Subcutaneous abdominal adipose tissue (tissue), 5 donors: ENCODE data around the gene CSRNP3.
A peak's percentile ranks its signal among the peaks of the same experiment; 100 is the strongest.

Source experiments
- H3K27ac ChIP-seq: one replicate; pipeline ENCODE4 v1.7.0; 2013; ENCODE audit warnings: low read depth, mild to moderate bottlenecking, inconsistent platforms, low read length, moderate library complexity
- H3K27me3 ChIP-seq, 5 donors: one replicate each; pipeline ENCODE4 v1.7.0; 2013; ENCODE audit warnings: low read length in 5 of 5, inconsistent platforms in 1 of 5; ENCODE audit not compliant: control insufficient read depth in 5 of 5, insufficient read depth in 4 of 5
- H3K36me3 ChIP-seq, 5 donors: one replicate each; pipeline ENCODE4 v1.7.0; 2013; ENCODE audit warnings: low read length in 5 of 5; ENCODE audit not compliant: control insufficient read depth in 5 of 5, insufficient read depth in 5 of 5
- H3K4me1 ChIP-seq, 5 donors: one replicate each; pipeline ENCODE4 v1.7.0; 2013; ENCODE audit warnings: low read length in 5 of 5, mild to moderate bottlenecking in 3 of 5, moderate library complexity in 1 of 5; ENCODE audit not compliant: control insufficient read depth in 5 of 5, insufficient read depth in 5 of 5
- H3K4me3 ChIP-seq, 5 donors: one replicate each; pipeline ENCODE4 v1.7.0; 2013; ENCODE audit warnings: low read length in 5 of 5, low read depth in 1 of 5
- H3K9ac ChIP-seq, 5 donors: one replicate each; pipeline ENCODE4 v1.7.0; 2013; ENCODE audit warnings: low read length in 5 of 5, mild to moderate bottlenecking in 4 of 5, moderate library complexity in 3 of 5
- H3K9me3 ChIP-seq, 5 donors: one replicate each; pipeline ENCODE4 v1.7.0; 2013; ENCODE audit warnings: low read length in 5 of 5; ENCODE audit not compliant: control insufficient read depth in 5 of 5
- donor health status: healthy.
- donor health status: healthy.
- donor health status: healthy.
- donor health status: healthy.
- donor health status: healthy.

The CSRNP3 gene

GRCh38 chr2:165560377-165560988 is 91.0 kb downstream of the CSRNP3 start:
- no peaks in the 10 kb centered on the region for H3K36me3 ChIP-seq
- H3K4me1 ChIP-seq, result no peaks in the 10 kb centered on the region

GRCh38 chr2:165561516-165561915 is 92.0 kb downstream of the CSRNP3 start:
- Histone ChIP-seq H3K27ac (no peak overlapping the region), H3K4me1 (no peaks in the 10 kb centered on the region), H3K9ac (no peak overlapping the region), H3K27me3 (no peaks in the 10 kb centered on the region), H3K9me3 (no peaks in the 10 kb centered on the region), H3K4me3 (no peak overlapping the region), H3K36me3 (no peaks in the 10 kb centered on the region)

More at GRCh38 chr2:165560377-165560988, 91.0 kb downstream of the CSRNP3 start:
- no peak overlapping the region for H3K9ac ChIP-seq
- H3K27me3 ChIP-seq, result no peaks in the 10 kb centered on the region
- no peak overlapping the region for H3K27ac ChIP-seq
- no peaks in the 10 kb centered on the region for H3K9me3 ChIP-seq
- H3K4me3 ChIP-seq, result no peak overlapping the region

GRCh38 chr2:165562233-165562632 is 92.7 kb downstream of the CSRNP3 start:
- Histone ChIP-seq H3K36me3 (no peaks in the 10 kb centered on the region), H3K27me3 (no peaks in the 10 kb centered on the region), H3K27ac (no peak overlapping the region), H3K4me3 (no peak overlapping the region), H3K4me1 (no peaks in the 10 kb centered on the region), H3K9me3 (no peaks in the 10 kb centered on the region), H3K9ac (no peak overlapping the region)

GRCh38 chr2:165563468-165564225 is 94.1 kb downstream of the CSRNP3 start:
- Histone ChIP-seq H3K36me3 (no peaks in the 10 kb centered on the region), H3K4me3 (no peak overlapping the region), H3K27ac (no peak overlapping the region), H3K9me3 (no peaks in the 10 kb centered on the region), H3K9ac (no peak overlapping the region), H3K27me3 (no peaks in the 10 kb centered on the region), H3K4me1 (no peaks in the 10 kb centered on the region)

GRCh38 chr2:165566008-165566407 is 96.5 kb downstream of the CSRNP3 start:
- no peak overlapping the region for H3K4me3 ChIP-seq
- no peaks in the 10 kb centered on the region for H3K27me3 ChIP-seq
- H3K36me3 ChIP-seq, result no peaks in the 10 kb centered on the region
- H3K4me1 ChIP-seq, result no peaks in the 10 kb centered on the region
- H3K9me3 ChIP-seq, result no peaks in the 10 kb centered on the region
- no peak overlapping the region for H3K27ac ChIP-seq
- no peak overlapping the region for H3K9ac ChIP-seq

- Histone ChIP-seq H3K4me3 (no peak overlapping the region), H3K36me3 (no peaks in the 10 kb centered on the region), H3K9me3 (no peaks in the 10 kb centered on the region), H3K9ac (no peak overlapping the region), H3K27ac (no peak overlapping the region), H3K4me1 (no peaks in the 10 kb centered on the region), H3K27me3 (no peaks in the 10 kb centered on the region)
These were observed 97.8 kb downstream of the CSRNP3 start for GRCh38 chr2:165567273-165567672.

GRCh38 chr2:165568361-165568760 is 98.9 kb downstream of the CSRNP3 start:
- Histone ChIP-seq H3K36me3 (no peaks in the 10 kb centered on the region), H3K27ac (no peak overlapping the region), H3K9me3 (no peaks in the 10 kb centered on the region), H3K4me3 (no peak overlapping the region), H3K27me3 (no peaks in the 10 kb centered on the region), H3K4me1 (no peaks in the 10 kb centered on the region), H3K9ac (no peak overlapping the region)

GRCh38 chr2:165571477-165571876 is 102.0 kb downstream of the CSRNP3 start:
- Histone ChIP-seq H3K9ac (no peak overlapping the region), H3K36me3 (no peaks in the 10 kb centered on the region), H3K9me3 (no peaks in the 10 kb centered on the region), H3K4me1 (peaks cover 0 to 3% (median 0%) of the 10 kb centered on the region in 5 donors), H3K27me3 (no peaks in the 10 kb centered on the region), H3K27ac (no peak overlapping the region), H3K4me3 (no peak overlapping the region)

GRCh38 chr2:165572151-165572550 is 102.7 kb downstream of the CSRNP3 start:
- Histone ChIP-seq H3K9ac (no peak overlapping the region), H3K4me3 (no peak overlapping the region), H3K9me3 (no peaks in the 10 kb centered on the region), H3K27me3 (no peaks in the 10 kb centered on the region), H3K4me1 (peaks cover 0 to 3% (median 0%) of the 10 kb centered on the region in 5 donors), H3K27ac (no peak overlapping the region), H3K36me3 (no peaks in the 10 kb centered on the region)

GRCh38 chr2:165573534-165574461 is 104.3 kb downstream of the CSRNP3 start:
- Histone ChIP-seq H3K27ac (no peak overlapping the region), H3K36me3 (no peaks in the 10 kb centered on the region), H3K9ac (no peak overlapping the region), H3K9me3 (no peaks in the 10 kb centered on the region), H3K4me3 (peak overlapping the region; percentile 1 to 44 (median 33)), H3K4me1 (peaks cover 0 to 3% (median 0%) of the 10 kb centered on the region in 5 donors), H3K27me3 (no peaks in the 10 kb centered on the region)
